SK-N-DZ (cell line): ENCODE measurements around the gene DGKD.

Experiments
- DNase-seq: peaks from one replicate; pipeline ENCODE4 v3.0.0-alpha.2; 2015; ENCODE audit warnings: low spot score

DGKD gene

GRCh38 chr2:233426619-233427342, 72.5 kb downstream of the DGKD start:
- no peak for DNase-seq

GRCh38 chr2:233428008-233428407, 73.7 kb downstream of the DGKD start:
- no peak for DNase-seq

GRCh38 chr2:233428438-233428837, 74.1 kb downstream of the DGKD start:
- no peak for DNase-seq

- DNase-seq = no peak
These were observed 75.0 kb downstream of the DGKD start for GRCh38 chr2:233429175-233429897.

GRCh38 chr2:233430081-233430480, 75.8 kb downstream of the DGKD start:
- DNase-seq = no peak

GRCh38 chr2:233430651-233431050, 76.4 kb downstream of the DGKD start:
- DNase-seq = no peak

GRCh38 chr2:233433029-233433428, 78.7 kb downstream of the DGKD start:
- no peak for DNase-seq

GRCh38 chr2:233433794-233434193, 79.5 kb downstream of the DGKD start:
- DNase-seq = no peak

GRCh38 chr2:233434666-233435330, 80.5 kb downstream of the DGKD start:
- no peak for DNase-seq

GRCh38 chr2:233435436-233436190, 81.3 kb downstream of the DGKD start:
- DNase-seq = no peak

GRCh38 chr2:233436191-233436581, 81.9 kb downstream of the DGKD start:
- no peak for DNase-seq

- no peak for DNase-seq
These were observed 82.6 kb downstream of the DGKD start for GRCh38 chr2:233436691-233437438.

GRCh38 chr2:233437439-233437955, 83.2 kb downstream of the DGKD start:
- no peak for DNase-seq

- no peak for DNase-seq
These were observed 84.4 kb downstream of the DGKD start for GRCh38 chr2:233438573-233439147.

- DNase-seq = no peak
These were observed 84.9 kb downstream of the DGKD start for GRCh38 chr2:233439191-233439590.

- no peak for DNase-seq
These were observed 86.0 kb downstream of the DGKD start for GRCh38 chr2:233440314-233440713.

GRCh38 chr2:233440714-233441113, 86.4 kb downstream of the DGKD start:
- DNase-seq = no peak

- no peak for DNase-seq
These were observed 87.1 kb downstream of the DGKD start for GRCh38 chr2:233441161-233442027.

GRCh38 chr2:233442028-233442310, 87.7 kb downstream of the DGKD start:
- no peak for DNase-seq
